Activated T-cell treated with anti-CD3 and anti-CD28 coated beads, Interleukin-2, amount 50 U/mL, for 72 hours (primary cell): ENCODE data around the gene PLEKHA1. TPM values are rescaled to one million over a fixed set of nuclear protein-coding genes. Genes with fewer than 3 reads are reported as not detected.

Experiments
- ATAC-seq, 2 donors: fragments of 150-1000 bp; cut with Tn5 transposase; replicated peaks in 1 of 2; 2 replicates each; pipeline ENCODE4 v1.10.0; 2021; ENCODE audit warnings: moderate library complexity in 2 of 2, mild to moderate bottlenecking in 1 of 2
- DNase-seq, 2 donors: peaks; one replicate each; pipeline ENCODE4 v3.0.0; 2021 to 2022; ENCODE audit warnings: mixed read lengths in 1 of 2
- H3K27ac Mint-ChIP-seq: one replicate; pipeline ENCODE4 v1.8.0; 2022; ENCODE audit warnings: mild to moderate bottlenecking, moderate library complexity, mixed read lengths
- H3K27me3 Mint-ChIP-seq: one replicate; pipeline ENCODE4 v1.8.0; 2022; ENCODE audit warnings: low read depth, mixed read lengths
- H3K36me3 Mint-ChIP-seq, 2 donors: one replicate each; pipeline ENCODE4 v1.8.0; 2022; ENCODE audit warnings: mixed read lengths in 2 of 2, mild to moderate bottlenecking in 1 of 2; ENCODE audit not compliant: insufficient read depth in 2 of 2
- H3K4me1 Mint-ChIP-seq: one replicate; pipeline ENCODE4 v1.8.0; 2022; ENCODE audit warnings: low read depth, mixed read lengths
- H3K4me3 Mint-ChIP-seq, 2 donors: one replicate each; pipeline ENCODE4 v1.8.0; 2022; ENCODE audit warnings: mild to moderate bottlenecking in 2 of 2, mixed read lengths in 2 of 2, moderate library complexity in 2 of 2
- H3K9me3 Mint-ChIP-seq, 2 donors: one replicate each; pipeline ENCODE4 v1.8.0; 2022; ENCODE audit warnings: mixed read lengths in 2 of 2
- total RNA-seq, 2 donors: library from RNA; stranded (reverse); gene quantifications; one replicate each; pipeline ENCODE4 v1.2.3, GENCODE V29; 2022

The PLEKHA1 gene
- total RNA-seq, 2 donors from 2014 or later, result 8.7 to 14.8 TPM

DNA sequence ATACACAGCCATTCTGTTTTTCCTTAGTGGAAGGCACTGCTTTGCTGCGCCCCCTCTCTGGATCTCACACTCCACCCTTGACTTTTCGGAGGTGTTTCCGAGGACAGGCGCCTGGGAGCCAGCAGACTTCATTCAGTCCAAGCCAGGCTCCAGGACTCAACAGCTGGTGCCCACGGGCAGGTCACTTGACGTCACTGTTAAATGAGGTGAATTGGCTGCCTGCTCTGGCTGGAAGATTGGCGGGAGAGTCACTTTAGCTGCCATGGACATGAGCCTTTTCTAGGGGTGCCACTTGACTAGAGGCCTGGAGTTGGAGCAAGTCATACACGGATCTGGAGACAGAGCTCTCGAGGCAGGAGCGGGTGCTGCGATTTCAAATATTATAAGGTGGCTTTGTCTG, 90.1 kb downstream of the PLEKHA1 start:
- no peaks in the 10 kb centered on the region for H3K36me3 Mint-ChIP-seq
- no peak for ATAC-seq
- peaks cover 8% of the 10 kb centered on the region for H3K4me1 Mint-ChIP-seq
- no peak overlapping the region for H3K27ac Mint-ChIP-seq
- no peaks in the 10 kb centered on the region for H3K9me3 Mint-ChIP-seq
- no peak for DNase-seq
- no peak overlapping the region for H3K4me3 Mint-ChIP-seq
- peaks cover 71% of the 10 kb centered on the region for H3K27me3 Mint-ChIP-seq

DNA sequence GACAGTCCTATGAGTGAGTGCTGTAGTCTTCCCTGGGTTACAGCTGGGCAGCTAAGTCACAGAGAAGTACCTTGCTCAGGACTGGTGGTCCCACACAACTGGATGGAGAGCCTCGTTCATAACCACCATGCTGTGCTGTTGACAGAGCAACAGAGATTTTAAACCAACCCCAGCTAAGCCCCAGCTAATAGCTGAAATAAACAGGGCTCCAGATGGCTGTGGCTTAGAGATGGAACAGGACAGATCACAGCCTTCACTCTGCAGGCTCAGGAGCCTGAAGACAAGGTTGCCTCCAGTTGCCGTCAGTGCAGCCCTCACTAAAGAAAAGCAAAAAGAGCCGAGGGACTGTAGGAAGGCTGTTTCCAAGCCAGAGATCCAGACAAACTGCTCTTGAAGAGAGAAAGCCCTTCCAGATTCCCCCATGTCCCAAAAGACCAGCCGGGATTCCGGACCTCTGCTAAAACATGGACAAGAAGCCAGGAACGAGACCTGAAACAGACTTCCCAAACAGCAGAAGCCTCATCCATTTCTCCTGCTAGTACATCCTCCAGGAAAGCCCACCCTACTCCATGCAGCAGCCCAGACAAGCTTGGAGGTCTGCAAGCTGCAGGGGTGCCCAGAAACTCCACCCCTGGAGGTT, 91.0 kb downstream of the PLEKHA1 start:
- Mint-ChIP-seq H3K27me3 (peaks cover 71% of the 10 kb centered on the region), H3K4me1 (peaks cover 8% of the 10 kb centered on the region), H3K4me3 (no peak overlapping the region), H3K9me3 (no peaks in the 10 kb centered on the region), H3K36me3 (no peaks in the 10 kb centered on the region), H3K27ac (no peak overlapping the region)
- ATAC-seq (no peak), DNase-seq (no peak)

DNA sequence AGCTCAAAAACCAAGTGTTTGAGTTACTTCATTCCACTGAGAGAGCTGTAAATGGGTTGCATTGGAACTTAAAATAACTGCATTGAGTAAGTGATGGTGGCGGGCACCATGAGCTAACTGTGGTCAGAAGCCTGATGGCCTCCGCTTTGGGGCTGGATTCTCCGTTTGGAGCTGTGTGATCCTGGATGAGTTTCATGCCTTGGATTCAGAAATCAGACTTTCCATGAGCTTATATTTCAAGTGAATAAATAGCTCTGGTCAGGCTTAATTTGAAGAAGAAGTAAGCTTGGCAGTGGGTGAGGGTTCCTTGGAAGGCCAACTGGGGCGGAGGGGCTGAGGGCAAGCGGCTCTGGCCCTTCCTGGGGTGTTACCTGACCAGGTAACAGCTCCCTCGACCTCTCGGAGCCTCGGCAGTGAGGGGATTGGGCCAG, 92.5 kb downstream of the PLEKHA1 start:
- Mint-ChIP-seq H3K27me3 (peaks cover 80% of the 10 kb centered on the region), H3K9me3 (no peaks in the 10 kb centered on the region), H3K4me1 (peaks cover 8% of the 10 kb centered on the region), H3K4me3 (no peak overlapping the region), H3K27ac (no peak overlapping the region), H3K36me3 (no peaks in the 10 kb centered on the region)
- DNase-seq (no peak), ATAC-seq (no peak)

DNA sequence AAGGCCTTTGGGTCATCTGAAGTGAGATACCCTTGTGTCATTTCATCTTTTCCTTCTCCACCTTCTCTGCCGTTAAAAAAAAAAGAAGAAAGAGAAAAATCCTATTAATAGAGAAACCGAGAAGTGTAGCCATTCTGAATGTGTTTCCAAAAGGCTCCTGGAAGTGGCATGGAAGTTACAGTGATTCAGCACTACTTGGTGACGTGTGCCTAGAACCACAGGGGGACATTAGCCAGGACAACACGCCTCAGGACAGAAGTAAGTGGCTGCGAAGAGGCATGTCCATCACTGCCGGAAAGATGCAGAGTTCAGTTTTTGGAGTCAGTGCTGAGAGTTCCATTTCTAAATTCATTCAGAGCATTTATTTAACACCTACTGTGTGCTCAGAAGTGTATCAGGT, 93.2 kb downstream of the PLEKHA1 start:
- Mint-ChIP-seq H3K9me3 (no peaks in the 10 kb centered on the region), H3K4me3 (no peak overlapping the region), H3K27ac (no peak overlapping the region), H3K36me3 (no peaks in the 10 kb centered on the region), H3K4me1 (peaks cover 4% of the 10 kb centered on the region), H3K27me3 (peaks cover 74% of the 10 kb centered on the region)
- DNase-seq (no peak), ATAC-seq (no peak)

DNA sequence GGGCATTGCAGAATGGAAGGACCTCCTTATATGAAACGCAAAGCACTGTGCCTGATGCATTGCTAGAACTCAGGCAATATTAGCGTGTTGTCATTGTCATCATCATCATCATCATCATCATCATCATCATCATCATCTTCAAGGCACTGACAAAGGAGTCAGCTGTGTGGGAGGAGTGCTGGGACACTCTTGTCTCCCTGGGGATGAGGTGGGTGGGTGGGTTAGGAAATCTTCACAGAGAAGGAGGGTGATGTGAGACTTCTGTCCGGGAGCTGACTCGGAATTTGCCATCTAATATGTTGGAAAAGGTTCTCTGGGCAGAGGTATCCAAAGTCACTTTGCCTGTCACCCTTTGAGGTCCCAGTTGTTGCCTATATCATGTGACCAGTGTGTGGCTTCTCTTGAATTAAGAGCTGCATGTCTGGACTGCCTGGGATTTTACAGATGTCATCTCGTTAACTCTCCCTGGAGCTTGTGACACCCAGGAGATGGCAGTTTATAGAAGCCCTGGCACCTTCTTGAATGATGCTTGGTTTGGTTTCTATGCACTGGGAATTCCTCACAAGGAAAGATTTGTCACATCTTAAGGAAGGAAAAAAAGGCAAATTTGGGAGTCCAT, 93.9 kb downstream of the PLEKHA1 start:
- ATAC-seq (no peak), DNase-seq (no peak)
- Mint-ChIP-seq H3K4me3 (no peak overlapping the region), H3K36me3 (no peaks in the 10 kb centered on the region), H3K27ac (no peak overlapping the region), H3K27me3 (peaks cover 67% of the 10 kb centered on the region), H3K4me1 (no peaks in the 10 kb centered on the region), H3K9me3 (no peaks in the 10 kb centered on the region)

DNA sequence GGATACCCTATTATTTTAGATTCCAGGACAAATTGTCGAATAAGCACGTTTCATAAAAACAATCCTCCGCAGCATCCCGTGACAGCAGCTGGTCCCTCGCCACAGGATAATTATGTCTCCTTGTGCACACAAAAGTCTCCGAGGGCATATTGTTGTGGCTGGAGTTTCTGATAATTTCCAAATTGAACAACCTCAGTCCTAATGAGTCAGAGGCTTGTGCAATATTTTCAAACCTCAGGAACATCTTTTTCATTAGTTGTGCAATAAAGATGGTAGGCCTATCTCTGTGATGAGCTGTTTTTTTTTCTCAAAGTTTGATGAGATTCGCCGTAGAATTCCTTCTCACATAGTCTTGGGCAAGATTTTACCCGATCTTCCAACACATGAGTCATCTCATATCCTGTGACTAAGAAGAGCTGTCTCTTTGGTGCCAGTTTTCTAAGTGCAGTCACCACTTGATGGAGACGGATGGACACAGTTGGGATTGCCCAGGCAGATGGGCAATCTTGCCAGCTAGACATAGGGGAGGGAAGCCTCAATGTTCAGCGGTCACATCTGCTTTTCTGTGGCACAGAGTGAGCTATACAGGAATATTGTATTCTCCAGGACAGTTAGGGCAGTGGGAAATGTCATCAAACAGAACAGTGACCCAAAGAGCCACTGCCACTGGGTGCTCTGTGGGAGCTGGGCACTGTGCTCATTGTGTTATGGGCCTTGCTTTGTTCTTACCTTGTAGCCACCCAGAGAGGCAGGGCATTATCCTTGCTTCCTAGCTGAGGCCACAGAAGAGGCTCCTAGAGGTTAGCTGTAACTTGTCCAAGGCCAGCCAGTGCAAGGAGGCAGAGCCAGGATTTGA, 94.6 kb downstream of the PLEKHA1 start:
- DNase-seq (no peak), ATAC-seq (no peak)
- H3K27me3 Mint-ChIP-seq, result peaks cover 65% of the 10 kb centered on the region
- H3K27ac Mint-ChIP-seq, result no peak overlapping the region
- no peaks in the 10 kb centered on the region for H3K9me3 Mint-ChIP-seq
- no peaks in the 10 kb centered on the region for H3K36me3 Mint-ChIP-seq
- H3K4me3 Mint-ChIP-seq, result no peak overlapping the region
- H3K4me1 Mint-ChIP-seq, result peaks cover under 1% of the 10 kb centered on the region

DNA sequence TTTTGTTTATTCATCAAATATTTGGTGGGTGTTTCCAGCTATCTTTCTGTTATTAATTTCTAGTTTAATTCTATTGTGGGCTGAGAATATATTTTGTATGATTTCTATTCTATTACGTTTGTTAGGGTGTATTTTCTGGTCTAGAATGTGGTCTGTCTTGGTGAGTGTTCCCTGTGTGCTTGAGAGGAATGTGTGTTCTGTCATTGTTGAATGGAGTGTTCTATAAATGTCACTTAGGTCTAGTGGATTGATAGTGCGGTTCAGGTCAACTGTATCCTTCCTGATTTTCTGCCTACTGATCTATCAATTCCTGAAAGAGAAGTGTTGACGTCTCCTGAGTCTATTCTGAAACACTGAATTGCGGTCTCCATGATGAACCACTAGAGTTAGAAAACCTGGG, 95.3 kb downstream of the PLEKHA1 start:
- DNase-seq, result no peak
- H3K27me3 Mint-ChIP-seq, result peaks cover 65% of the 10 kb centered on the region
- no peak for ATAC-seq
- no peak overlapping the region for H3K27ac Mint-ChIP-seq
- H3K9me3 Mint-ChIP-seq, result no peaks in the 10 kb centered on the region
- no peak overlapping the region for H3K4me3 Mint-ChIP-seq
- peaks cover 7% of the 10 kb centered on the region for H3K4me1 Mint-ChIP-seq
- H3K36me3 Mint-ChIP-seq, result no peaks in the 10 kb centered on the region

DNA sequence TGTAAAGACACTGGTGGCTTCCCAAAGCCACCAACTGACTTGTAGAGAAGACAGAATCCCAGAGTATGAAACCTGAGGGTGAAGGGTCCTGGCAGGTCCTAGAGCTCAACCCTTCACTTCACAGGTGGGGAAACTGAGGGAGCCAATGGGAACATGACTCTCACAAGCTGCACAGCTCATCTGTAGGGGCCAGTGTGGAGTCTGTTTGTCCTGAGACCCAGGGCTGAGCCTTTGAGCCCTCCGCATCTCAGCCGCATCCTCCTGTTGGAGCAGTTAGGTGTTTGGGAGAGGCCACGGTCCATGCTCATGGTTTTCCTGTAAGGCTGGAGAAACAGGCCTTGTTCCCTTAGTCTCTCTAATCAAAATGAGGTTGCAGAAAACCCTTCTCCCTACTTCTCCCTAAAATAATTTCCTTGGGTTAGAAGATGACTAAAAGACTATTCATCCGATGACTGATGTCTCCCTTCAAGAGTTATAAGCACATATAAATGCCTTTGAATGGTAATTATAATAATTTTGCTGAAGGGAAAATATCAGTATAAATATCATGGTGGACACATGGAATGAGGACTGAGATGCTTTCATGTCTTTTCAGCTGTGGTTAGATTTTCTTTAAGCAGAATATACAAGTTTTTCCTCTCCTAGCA, 97.1 kb downstream of the PLEKHA1 start:
- peaks cover 59% of the 10 kb centered on the region for H3K27me3 Mint-ChIP-seq
- H3K27ac Mint-ChIP-seq, result no peak overlapping the region

DNA sequence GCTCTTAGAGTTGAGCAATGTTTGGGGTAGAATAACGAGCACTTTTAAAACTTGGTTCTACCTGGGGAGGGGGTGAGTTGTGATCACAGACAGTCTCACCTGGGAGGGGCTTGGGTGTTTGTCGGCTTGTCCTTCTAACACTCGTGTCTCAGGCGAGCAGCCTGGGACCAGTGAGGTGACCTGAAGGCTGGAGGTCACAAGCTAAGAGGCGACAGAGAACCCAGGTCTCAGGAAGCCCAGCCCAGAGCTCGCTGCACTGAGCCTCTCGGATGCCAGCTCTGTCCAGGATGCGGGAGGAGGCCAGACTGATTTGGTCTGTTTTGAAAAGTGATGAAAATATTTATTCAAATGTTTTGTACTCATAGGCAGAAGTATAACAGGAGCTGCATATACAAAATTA, 98.6 kb downstream of the PLEKHA1 start:
- no peaks in the 10 kb centered on the region for H3K36me3 Mint-ChIP-seq
- H3K27me3 Mint-ChIP-seq, result peaks cover 45% of the 10 kb centered on the region
- H3K4me1 Mint-ChIP-seq, result peaks cover 7% of the 10 kb centered on the region
- no peak overlapping the region for H3K4me3 Mint-ChIP-seq
- H3K27ac Mint-ChIP-seq, result no peak overlapping the region
- DNase-seq (no peak), ATAC-seq (no peak)
- H3K9me3 Mint-ChIP-seq, result no peaks in the 10 kb centered on the region

More for the DNA sequence above, 97.1 kb downstream of the PLEKHA1 start:
- ATAC-seq (no peak), DNase-seq (no peak)
- Mint-ChIP-seq H3K9me3 (no peaks in the 10 kb centered on the region), H3K4me3 (no peak overlapping the region), H3K4me1 (peaks cover 7% of the 10 kb centered on the region), H3K36me3 (no peaks in the 10 kb centered on the region)

DNA sequence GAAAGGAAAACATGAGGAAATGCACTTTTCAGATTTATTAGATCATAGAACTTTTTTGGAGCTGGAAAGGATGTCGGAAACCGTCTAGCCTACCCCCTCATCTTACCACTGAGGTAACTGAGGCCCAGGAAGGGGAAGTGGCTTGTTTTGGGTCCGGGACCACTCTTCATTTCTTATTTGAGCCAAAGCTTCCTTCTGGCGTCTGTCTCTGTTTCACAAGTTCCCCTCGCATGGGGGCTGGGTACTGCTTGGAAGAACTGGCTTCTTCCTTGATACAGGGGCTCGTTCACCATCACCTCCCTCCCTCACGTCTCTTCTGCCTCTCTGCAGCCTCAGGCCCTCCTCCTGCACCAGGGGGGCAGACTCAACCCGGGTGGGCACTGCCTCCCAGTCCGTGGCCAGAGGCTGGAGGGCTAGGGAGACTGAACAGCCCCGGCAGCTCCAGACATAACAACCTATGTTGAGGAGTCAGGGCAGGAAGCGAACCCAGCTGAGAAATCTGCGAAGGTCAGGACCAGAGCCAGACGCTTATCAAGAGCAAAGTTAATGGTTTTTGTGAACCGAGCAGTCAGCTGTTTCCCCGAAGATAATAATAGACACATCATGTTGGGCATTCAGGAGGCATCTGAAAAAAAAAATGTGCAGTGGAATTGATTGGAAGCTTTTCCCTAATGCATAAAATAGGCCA, 99.8 kb downstream of the PLEKHA1 start:
- Mint-ChIP-seq H3K9me3 (no peaks in the 10 kb centered on the region), H3K4me3 (no peak overlapping the region), H3K36me3 (no peaks in the 10 kb centered on the region), H3K4me1 (peaks cover 7% of the 10 kb centered on the region), H3K27me3 (peaks cover 39% of the 10 kb centered on the region), H3K27ac (no peak overlapping the region)
- DNase-seq (no peak), ATAC-seq (no peak)

DNA sequence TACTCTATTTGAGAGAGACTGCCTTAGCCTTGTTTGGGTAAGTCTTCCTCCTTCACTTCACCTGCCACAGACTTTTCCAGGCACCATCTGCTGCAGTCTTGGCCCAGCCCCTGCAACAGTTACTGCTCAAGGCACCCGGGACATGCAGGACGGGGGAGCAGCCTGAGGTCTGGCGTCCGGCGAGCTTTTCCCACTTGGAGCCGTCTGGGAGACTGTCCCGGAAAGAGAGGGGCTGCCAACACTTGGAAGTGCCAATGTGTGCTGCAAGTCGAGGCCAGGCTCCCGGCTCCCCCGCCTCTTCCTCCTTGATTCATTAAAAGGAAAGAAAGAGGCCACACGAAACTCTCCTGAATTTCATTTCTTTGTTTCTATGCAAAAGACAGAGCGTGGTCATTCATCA, 100.6 kb downstream of the PLEKHA1 start:
- Mint-ChIP-seq H3K9me3 (no peaks in the 10 kb centered on the region), H3K27me3 (peaks cover 31% of the 10 kb centered on the region), H3K36me3 (no peaks in the 10 kb centered on the region), H3K27ac (no peak overlapping the region), H3K4me3 (no peak overlapping the region), H3K4me1 (peaks cover 7% of the 10 kb centered on the region)
- DNase-seq, result no peak
- ATAC-seq, result no peak

DNA sequence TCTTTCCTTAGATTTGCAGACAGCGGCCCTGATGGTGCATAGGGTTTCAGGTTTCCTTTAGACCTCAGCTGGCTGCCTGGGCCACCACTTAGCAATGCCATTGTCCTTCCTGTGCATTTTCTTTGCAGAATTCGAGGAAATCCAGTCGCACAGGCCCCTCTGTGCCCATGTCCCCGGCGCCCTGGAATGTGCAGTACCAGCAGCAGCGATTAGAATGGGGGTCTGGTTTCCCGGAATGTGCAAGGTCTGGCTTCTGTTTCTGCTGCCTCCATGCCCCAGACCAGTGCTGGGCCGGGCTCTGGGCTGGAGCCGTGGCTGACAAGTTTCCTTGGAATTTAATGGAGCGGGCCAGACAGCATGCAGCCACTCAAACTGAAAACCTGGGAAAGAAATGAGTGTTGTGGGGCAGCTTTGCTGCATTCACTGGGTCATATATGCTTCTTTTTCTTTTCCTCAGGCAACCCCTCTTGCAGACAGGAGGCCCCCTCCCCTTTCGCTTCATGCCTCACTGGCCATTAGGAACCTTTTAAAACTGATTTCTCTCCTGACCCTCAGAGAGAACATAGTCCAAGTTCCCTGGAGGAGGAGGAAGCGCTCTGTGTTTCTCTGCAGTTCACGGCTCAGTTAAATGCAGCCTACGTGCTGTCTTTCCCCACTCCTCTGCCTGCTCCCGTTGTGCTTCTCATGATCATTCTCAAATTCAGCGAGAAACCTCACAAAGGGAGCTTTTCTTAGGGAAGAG, 101.3 kb downstream of the PLEKHA1 start:
- Mint-ChIP-seq H3K4me1 (peaks cover 7% of the 10 kb centered on the region), H3K4me3 (no peak overlapping the region), H3K27me3 (peaks cover 28% of the 10 kb centered on the region), H3K36me3 (no peaks in the 10 kb centered on the region), H3K27ac (no peak overlapping the region), H3K9me3 (no peaks in the 10 kb centered on the region)
- DNase-seq (no peak), ATAC-seq (no peak)
